Effector memory CD8-positive, alpha-beta T cell (primary cell): ENCODE data around the gene TMEM37.

ENCODE experiments used
- ATAC-seq: fragments of 150-1000 bp; cut with Tn5 transposase; replicated peaks from 2 replicates; pipeline ENCODE4 v1.10.0; 2021; ENCODE audit warnings: mild to moderate bottlenecking, moderate library complexity
- DNase-seq, 3 experiments: peaks; one replicate each; pipeline ENCODE4 v3.0.0; 2021
- H3K27ac Mint-ChIP-seq, 2 donors: one replicate each; pipeline ENCODE4 v1.8.0; 2022; ENCODE audit warnings: mild to moderate bottlenecking in 2 of 2, mixed read lengths in 2 of 2, moderate library complexity in 2 of 2
- H3K27me3 Mint-ChIP-seq, 2 donors: one replicate each; pipeline ENCODE4 v1.8.0; 2022; ENCODE audit warnings: mixed read lengths in 2 of 2
- H3K36me3 Mint-ChIP-seq: one replicate; pipeline ENCODE4 v1.8.0; 2022; ENCODE audit warnings: mild to moderate bottlenecking, moderate library complexity, mixed read lengths; ENCODE audit not compliant: insufficient read depth
- H3K4me1 Mint-ChIP-seq, 2 donors: one replicate each; pipeline ENCODE4 v1.8.0; 2022; ENCODE audit warnings: low read depth in 2 of 2, mixed read lengths in 2 of 2
- H3K4me3 Mint-ChIP-seq, 2 donors: one replicate each; pipeline ENCODE4 v1.8.0; 2022; ENCODE audit warnings: mild to moderate bottlenecking in 2 of 2, mixed read lengths in 2 of 2, moderate library complexity in 2 of 2
- H3K9me3 Mint-ChIP-seq, 2 donors: one replicate each; pipeline ENCODE4 v1.8.0; 2022; ENCODE audit warnings: mixed read lengths in 2 of 2

TMEM37 gene

GRCh38 chr2:119476301-119477112 is 44.9 kb downstream of the TMEM37 start:
- DNase-seq (peak; percentile 3 to 28 (median 5)), ATAC-seq (peak; percentile 29)
- no peak overlapping the region for H3K4me3 Mint-ChIP-seq
- H3K4me1 Mint-ChIP-seq: no peaks in the 10 kb centered on the region
- H3K27me3 Mint-ChIP-seq: peaks cover 5 to 74% of the 10 kb centered on the region in 2 donors
- H3K27ac Mint-ChIP-seq: peak overlapping the region in 1 of 2 donors; percentile 18
- H3K9me3 Mint-ChIP-seq: no peaks in the 10 kb centered on the region
- no peaks in the 10 kb centered on the region for H3K36me3 Mint-ChIP-seq

- H3K4me3 Mint-ChIP-seq: no peak overlapping the region
- ATAC-seq (no peak), DNase-seq (no peak)
- no peak overlapping the region for H3K27ac Mint-ChIP-seq
- no peaks in the 10 kb centered on the region for H3K36me3 Mint-ChIP-seq
- H3K27me3 Mint-ChIP-seq: peaks cover 5 to 74% of the 10 kb centered on the region in 2 donors
- no peaks in the 10 kb centered on the region for H3K9me3 Mint-ChIP-seq
- H3K4me1 Mint-ChIP-seq: no peaks in the 10 kb centered on the region
Measured at GRCh38 chr2:119477113-119477505, 45.5 kb downstream of the TMEM37 start.

- Mint-ChIP-seq H3K27ac (no peak overlapping the region), H3K4me1 (no peaks in the 10 kb centered on the region), H3K4me3 (no peak overlapping the region), H3K9me3 (no peaks in the 10 kb centered on the region), H3K27me3 (peaks cover 5 to 82% of the 10 kb centered on the region in 2 donors), H3K36me3 (no peaks in the 10 kb centered on the region)
- DNase-seq (no peak), ATAC-seq (no peak)
Measured at GRCh38 chr2:119478188-119478977, 46.7 kb downstream of the TMEM37 start.

- peaks cover 10 to 82% of the 10 kb centered on the region in 2 donors for H3K27me3 Mint-ChIP-seq
- ATAC-seq (no peak), DNase-seq (no peak)
- H3K4me3 Mint-ChIP-seq: no peak overlapping the region
- no peaks in the 10 kb centered on the region for H3K36me3 Mint-ChIP-seq
- H3K27ac Mint-ChIP-seq: no peak overlapping the region
- H3K9me3 Mint-ChIP-seq: no peaks in the 10 kb centered on the region
- H3K4me1 Mint-ChIP-seq: no peaks in the 10 kb centered on the region
Measured at GRCh38 chr2:119478978-119479295, 47.3 kb downstream of the TMEM37 start.

GRCh38 chr2:119480184-119480583 is 48.5 kb downstream of the TMEM37 start:
- no peak for DNase-seq
- ATAC-seq: no peak
- H3K9me3 Mint-ChIP-seq: no peaks in the 10 kb centered on the region
- H3K27me3 Mint-ChIP-seq: peaks cover 21 to 84% of the 10 kb centered on the region in 2 donors
- H3K4me3 Mint-ChIP-seq: no peak overlapping the region
- H3K36me3 Mint-ChIP-seq: no peaks in the 10 kb centered on the region
- no peak overlapping the region for H3K27ac Mint-ChIP-seq
- H3K4me1 Mint-ChIP-seq: no peaks in the 10 kb centered on the region

GRCh38 chr2:119480718-119481142 is 49.1 kb downstream of the TMEM37 start:
- ATAC-seq: no peak
- Mint-ChIP-seq H3K27me3 (peaks cover 21 to 89% of the 10 kb centered on the region in 2 donors), H3K9me3 (no peaks in the 10 kb centered on the region), H3K4me3 (no peak overlapping the region), H3K4me1 (no peaks in the 10 kb centered on the region), H3K36me3 (no peaks in the 10 kb centered on the region), H3K27ac (no peak overlapping the region)
- DNase-seq: no peak

GRCh38 chr2:119481501-119482455 is 50.1 kb downstream of the TMEM37 start:
- Mint-ChIP-seq H3K27ac (no peak overlapping the region), H3K36me3 (no peaks in the 10 kb centered on the region), H3K4me3 (no peak overlapping the region), H3K27me3 (peaks cover 15 to 91% of the 10 kb centered on the region in 2 donors), H3K9me3 (no peaks in the 10 kb centered on the region), H3K4me1 (no peaks in the 10 kb centered on the region)
- ATAC-seq (no peak), DNase-seq (no peak)

- H3K27me3 Mint-ChIP-seq: peaks cover 15 to 85% of the 10 kb centered on the region in 2 donors
- ATAC-seq: no peak
- H3K9me3 Mint-ChIP-seq: no peaks in the 10 kb centered on the region
- no peak for DNase-seq
- H3K4me1 Mint-ChIP-seq: no peaks in the 10 kb centered on the region
- no peak overlapping the region for H3K27ac Mint-ChIP-seq
- H3K36me3 Mint-ChIP-seq: no peaks in the 10 kb centered on the region
- no peak overlapping the region for H3K4me3 Mint-ChIP-seq
Measured at GRCh38 chr2:119482481-119483394, 51.1 kb downstream of the TMEM37 start.

GRCh38 chr2:119483395-119483753 is 51.7 kb downstream of the TMEM37 start:
- no peak overlapping the region for H3K27ac Mint-ChIP-seq
- H3K27me3 Mint-ChIP-seq: peaks cover 15 to 85% of the 10 kb centered on the region in 2 donors
- no peak for DNase-seq
- no peaks in the 10 kb centered on the region for H3K9me3 Mint-ChIP-seq
- ATAC-seq: no peak
- no peaks in the 10 kb centered on the region for H3K36me3 Mint-ChIP-seq
- no peaks in the 10 kb centered on the region for H3K4me1 Mint-ChIP-seq
- no peak overlapping the region for H3K4me3 Mint-ChIP-seq

- Mint-ChIP-seq H3K4me1 (no peaks in the 10 kb centered on the region), H3K36me3 (no peaks in the 10 kb centered on the region), H3K27ac (no peak overlapping the region), H3K4me3 (no peak overlapping the region), H3K9me3 (no peaks in the 10 kb centered on the region), H3K27me3 (peaks cover 15 to 80% of the 10 kb centered on the region in 2 donors)
- DNase-seq (no peak), ATAC-seq (no peak)
Measured at GRCh38 chr2:119483896-119484718, 52.5 kb downstream of the TMEM37 start.

GRCh38 chr2:119484834-119485233 is 53.2 kb downstream of the TMEM37 start:
- no peaks in the 10 kb centered on the region for H3K36me3 Mint-ChIP-seq
- H3K9me3 Mint-ChIP-seq: no peaks in the 10 kb centered on the region
- DNase-seq (no peak), ATAC-seq (no peak)
- no peak overlapping the region for H3K4me3 Mint-ChIP-seq
- H3K27ac Mint-ChIP-seq: no peak overlapping the region
- H3K27me3 Mint-ChIP-seq: peaks cover 15 to 74% of the 10 kb centered on the region in 2 donors
- H3K4me1 Mint-ChIP-seq: no peaks in the 10 kb centered on the region
